ENCODE measurements around the gene HSPG2.

The HSPG2 gene

DNA sequence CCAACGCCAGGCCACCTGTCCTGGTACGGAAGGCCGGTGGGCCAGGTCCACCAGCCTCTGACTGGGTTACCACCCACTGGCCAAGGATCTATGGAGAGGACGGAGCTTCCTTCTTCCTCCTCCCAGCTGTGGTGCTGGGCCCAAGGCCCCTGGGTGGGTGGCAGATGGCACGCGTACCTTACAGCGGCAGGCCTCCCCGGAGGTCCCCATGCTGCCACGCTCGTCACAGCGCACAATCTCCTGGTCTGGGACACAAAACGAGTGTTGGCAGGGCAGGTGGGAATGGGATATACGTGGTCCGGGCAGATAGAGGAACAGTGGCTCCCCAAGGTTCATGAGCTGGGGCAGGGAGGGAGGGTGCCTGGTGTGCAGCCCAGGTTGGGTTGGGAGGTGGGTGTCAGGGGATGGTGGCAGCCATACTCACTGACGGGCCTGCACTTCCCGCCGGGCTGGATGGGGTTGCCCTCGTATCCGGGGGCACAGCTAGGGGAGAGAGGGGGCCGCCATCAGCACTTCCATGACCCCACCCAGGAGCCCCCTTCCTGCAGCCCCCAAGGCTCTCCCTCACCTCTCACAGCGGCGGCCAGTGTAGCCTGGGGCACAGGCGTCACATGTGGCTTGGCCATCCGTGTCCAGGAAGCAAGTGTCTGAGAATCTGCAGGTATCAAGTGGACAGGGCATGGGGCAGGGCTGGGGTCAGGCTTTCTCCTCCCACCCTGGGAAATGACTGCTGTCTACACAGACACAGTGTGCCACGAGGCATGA, 58.9 kb downstream of the HSPG2 start:
- no peak for DNase-seq

DNA sequence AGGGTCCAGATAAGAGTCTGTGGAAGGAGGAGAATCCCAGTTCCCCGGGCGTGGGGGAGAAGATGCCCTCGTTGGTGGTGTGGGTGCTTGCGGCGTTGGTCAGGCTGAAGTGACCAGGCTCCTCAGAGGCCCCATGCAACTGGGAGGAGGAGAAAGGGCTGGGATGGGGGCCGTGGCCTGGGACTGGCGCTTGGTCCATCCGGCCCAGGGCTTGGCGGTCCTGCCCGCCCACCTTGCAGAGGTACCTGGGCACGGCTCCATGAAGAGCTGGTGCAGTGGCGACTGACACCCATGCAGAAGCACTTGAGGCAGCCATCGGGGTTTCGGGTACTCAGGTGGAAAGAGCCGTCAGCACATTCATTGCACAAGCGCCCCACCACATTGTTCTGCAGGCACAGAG, 60.8 kb downstream of the HSPG2 start:
- no peak for DNase-seq

DNA sequence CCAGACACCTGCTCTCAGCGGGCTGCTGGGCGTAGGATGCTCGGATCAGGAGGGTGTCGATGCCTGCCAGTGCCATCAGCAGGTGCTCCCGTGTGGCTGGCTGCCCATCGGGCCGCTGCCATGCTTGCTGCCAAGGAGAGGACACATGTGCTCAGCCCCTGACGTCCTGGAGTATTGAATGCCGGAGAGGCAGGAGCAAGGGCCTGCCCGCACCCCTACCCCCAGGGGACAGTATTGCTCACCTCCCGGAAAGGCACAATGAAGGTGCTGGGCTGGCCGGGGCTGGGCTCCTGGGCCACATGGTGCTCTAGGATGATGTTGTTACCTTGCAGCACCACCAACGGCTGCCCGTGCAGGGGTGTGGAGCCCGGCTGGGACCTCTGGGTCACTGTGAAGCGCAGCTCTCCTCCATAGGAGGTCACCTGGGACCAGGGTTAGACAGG, 61.5 kb downstream of the HSPG2 start:
- no peak for DNase-seq

DNA sequence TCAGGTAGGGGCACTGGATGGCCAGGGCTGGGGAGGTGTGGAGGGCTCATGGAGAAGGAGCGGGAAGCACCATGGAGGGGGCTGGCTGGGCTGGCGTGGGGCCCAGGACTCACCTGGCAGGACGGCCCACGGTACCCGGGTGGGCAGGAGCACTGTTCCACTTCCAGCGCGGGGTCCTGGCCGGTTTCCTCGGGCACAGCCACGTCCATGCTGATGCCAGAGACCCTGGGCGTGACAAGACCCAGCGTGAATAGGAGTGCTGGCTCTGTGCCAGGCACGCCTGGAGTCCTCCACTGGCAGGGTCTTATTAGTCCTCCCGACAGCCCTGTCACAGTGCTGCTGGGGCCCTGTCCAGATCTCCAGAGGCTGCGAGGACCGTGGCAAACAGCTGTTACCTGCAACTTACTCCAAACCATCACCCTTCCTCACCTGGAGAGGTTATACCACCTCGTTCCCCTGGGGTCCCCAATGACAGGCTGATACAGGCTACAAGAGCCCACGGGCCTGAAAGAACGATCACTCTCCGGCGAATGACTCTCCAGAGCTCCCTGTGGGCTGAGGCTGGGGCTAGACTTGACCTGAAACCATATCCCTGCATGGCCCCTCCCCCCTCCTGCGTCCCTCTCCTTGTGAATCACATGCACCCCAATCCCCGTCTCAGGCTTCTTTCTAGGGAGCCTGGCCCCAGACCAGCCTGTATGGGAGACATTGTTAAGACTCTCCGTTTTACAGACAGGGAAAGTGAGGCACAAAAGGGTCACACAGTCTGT, 62.1 kb downstream of the HSPG2 start:
- no peak for DNase-seq

DNA sequence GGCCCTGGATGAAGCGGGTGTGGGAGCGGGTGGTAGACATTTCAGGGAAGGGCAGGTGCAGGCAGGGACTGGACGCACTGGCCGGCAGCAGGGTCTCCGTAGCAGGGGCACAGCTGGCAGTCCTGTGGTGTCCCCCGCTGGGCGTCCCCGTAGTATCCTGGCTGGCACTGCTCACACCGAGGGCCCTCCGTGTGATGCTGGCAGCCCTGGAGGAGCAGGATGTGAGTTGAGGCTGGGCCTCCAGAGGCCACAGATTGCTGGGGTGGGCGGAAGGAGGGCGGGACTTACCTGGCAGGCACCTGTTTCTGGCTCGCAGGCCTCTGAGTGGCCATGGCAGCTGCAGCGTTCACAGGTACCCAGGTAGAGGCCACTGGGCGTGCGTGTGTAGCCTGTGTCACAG, 62.8 kb downstream of the HSPG2 start:
- DNase-seq: no peak

DNA sequence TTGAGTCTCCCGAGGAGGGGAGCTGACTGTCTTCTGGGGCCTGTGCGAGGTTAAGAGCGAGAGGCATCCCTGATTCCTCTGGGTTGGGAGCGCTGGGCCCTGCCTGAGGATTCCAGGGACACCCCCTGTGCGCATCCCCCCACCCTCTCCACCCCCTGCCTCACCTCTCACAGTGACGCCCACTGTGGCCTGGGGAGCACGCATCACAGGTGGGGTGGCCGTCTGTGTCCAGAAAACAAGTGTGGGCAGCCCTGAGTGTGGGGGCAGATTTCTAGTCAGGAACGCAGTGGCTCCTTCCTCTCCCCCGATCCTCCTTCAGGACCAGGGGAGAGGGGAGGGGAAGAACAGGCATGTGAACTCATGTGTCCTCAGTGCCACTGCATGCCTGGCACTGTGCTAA, 63.3 kb downstream of the HSPG2 start:
- DNase-seq: no peak

DNA sequence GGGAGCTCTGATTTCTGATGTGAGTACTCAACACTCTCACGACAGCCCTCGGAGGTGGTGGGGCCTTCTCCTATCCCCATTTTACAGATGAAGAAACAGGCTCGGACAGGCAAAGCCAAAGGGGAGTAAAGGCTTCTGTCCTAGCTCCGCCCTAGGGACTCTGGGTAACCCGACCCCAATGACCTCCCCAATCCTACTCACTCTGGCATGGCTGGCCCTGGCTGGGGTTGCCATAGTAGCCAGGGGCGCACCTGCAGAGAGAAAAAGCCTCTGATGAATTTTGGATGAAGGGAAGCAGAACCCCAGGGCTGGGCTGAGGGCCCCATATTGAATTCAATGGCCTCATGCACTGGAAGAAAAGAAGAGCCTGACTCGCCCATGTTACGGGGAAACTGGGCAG, 63.9 kb downstream of the HSPG2 start:
- no peak for DNase-seq

DNA sequence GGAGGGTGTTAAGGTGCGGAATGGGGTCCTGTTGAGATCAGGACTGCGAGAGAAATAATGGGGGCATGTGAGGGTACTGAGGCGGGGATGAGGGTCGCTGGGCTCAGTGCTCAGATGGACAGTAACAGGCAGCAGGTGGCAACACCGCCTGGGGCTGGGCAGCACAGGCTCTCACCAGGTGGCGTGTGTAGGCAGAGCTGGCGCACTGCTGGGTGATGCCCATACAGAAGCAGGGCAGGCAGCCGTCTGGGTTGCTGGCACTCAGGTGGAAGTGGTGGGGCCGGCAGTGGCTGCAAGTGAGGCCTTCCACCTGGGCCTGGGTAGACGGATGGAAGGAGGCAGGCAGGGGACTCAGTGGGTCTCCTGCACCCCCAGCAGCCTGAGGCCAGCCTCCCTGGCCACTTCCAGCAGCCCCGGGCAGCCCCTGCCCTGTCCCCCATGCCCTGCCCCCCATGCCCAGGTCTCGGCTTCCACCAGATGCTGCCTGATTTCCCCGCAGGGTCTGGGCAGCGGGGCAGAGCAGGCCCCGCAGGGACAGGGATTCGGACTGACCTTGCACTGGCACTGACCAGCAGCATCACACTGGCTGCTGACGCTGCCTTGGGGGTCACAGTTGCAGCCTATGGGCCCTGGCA, 64.5 kb downstream of the HSPG2 start:
- no peak for DNase-seq

DNA sequence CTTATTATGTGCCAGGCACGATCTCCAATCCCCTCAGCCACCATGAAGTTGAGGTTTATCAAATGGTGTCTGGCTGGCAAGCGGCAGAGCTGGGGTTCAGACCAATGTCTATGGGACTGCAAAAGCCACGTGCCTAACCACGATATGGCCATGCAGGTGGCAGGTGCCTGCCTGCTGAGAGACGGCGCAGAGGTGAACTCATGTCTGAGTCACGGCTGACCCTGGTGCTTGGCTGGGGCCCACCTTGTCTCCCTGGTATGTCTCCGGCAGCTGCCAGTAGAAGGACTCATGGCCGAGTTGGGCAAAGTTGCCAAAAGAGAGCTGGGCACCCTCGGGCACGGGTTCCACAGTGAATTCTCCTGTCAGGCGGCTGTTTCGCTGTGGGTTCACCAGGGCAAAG, 65.2 kb downstream of the HSPG2 start:
- no peak for DNase-seq

DNA sequence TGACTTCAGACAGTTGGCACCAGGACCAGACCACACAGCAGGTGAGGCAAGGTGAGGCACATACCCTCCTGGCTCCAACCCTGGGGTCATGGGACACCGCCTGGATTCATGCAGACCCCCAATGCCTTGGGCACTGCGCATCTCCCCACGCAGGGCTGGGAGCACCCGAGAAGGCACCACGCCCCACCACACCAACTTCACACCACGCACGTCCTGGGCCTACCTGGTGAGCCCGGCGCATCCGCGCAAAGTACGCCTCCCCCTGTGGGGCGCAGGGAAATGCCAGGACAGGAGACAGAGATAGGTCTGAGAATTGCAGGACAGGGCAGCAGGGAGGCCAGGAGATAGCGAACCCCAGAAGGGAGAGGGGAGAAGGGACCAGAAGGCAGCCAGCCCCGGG, 66.5 kb downstream of the HSPG2 start:
- DNase-seq: no peak

DNA sequence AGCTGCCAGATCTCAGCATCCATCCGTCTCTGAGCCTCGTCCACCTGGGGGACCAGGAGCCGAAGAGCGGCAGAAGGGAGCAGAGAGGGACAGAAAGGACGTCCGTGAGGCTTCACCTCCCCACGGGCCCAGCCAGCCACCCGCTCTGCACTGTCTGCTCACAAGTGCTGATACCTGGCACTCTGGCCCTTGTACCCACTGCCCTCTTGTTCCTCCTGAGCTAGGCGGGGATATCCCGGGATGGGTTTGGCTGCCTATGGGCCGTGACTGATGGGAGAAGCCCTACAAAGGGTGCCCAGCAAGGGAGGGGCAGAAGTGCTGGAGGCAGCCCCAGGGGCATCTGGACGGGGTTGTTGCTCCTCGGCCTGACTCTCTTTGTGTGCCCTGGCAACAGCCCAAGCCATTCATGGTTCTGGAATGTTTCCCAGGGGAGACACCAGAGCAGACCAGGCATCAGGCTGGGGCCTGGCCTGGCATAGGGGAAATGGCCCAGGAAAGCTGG, 67.4 kb downstream of the HSPG2 start:
- DNase-seq: no peak

DNA sequence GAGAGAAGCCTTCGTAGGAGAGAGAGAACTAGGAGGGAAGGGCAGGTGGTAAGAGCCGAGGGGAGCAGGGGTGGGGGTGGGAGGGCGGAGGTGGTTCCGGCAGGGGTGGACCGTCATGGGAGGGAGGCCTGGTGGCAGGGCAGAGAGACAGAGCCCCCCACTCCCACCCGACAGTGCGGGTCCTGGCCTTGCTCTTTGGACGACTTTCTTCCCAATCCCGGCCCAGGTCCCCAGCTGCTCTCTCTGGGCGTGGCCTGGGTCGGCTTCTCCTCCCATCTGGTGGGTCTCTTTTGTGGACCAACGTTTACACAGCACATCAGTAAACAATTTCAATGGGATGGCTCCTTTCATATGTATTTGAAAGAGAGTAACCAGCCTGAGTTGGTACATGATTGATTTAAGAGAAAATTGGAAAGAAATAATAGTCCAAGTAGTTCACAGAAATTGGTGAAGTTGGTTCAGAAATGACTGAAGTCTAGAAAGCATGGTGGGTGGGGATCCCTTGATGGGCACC, 68.1 kb downstream of the HSPG2 start:
- no peak for DNase-seq

DNA sequence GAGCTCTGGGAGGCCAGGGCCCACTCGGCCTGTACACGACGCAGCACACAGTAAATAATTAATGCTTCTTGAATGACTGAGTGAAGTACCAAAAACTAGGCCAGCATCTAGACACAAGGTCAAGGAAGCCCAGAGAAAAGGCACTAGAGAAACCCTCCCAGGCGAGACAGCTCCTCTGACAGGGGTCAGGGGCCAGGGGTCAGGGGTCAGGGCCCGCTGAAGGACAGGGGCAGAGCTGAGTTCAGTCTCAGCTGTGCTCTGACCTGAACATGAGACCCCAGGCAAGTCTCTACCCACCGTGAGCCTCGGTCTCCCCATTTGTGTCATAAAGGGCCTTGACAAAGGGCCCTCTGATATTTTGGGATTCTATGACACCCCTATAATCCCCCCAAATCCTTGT, 68.6 kb downstream of the HSPG2 start:
- no peak for DNase-seq

DNA sequence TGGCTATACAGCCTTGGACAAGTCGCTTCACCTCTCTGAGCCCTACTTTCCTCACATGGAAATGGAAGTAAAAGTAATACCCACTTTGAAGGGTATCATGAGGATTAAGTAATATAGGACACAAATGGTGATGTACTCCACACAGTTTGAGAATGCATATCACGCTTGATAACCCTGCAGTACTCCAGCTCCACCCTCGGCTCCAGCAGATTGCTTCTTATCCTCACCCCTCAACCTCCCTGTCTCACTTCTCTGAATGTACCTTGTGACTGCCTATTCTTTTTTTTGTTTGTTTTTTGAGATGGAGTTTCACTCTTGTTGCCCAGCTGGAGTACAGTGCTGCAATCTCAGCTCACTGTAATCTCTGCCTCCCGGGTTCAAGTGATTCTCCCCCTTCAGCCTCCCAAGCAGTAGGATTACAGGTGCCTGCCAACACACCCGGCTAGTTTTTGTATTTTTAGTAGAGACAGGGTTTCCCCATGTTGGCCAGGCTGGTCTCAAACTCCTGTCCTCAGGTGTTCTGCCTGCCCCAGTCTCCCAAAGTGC, 69.6 kb downstream of the HSPG2 start:
- no peak for DNase-seq

DNA sequence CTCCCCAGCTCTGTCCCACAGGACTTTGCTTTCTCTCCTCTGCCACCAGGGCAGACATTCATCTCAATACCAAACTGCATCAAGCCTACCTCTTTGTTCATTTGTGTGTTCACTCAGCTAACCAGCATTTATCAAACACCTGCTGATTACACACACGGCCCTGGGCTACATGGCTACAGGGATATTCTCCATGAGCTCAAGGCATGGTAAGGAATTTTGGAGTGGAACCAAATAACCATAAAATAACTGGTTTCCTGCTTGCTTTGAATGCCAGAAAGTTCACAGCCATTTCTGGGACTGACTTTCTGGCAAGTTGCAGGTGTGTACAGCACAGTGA, 70.4 kb downstream of the HSPG2 start:
- DNase-seq: no peak

DNA sequence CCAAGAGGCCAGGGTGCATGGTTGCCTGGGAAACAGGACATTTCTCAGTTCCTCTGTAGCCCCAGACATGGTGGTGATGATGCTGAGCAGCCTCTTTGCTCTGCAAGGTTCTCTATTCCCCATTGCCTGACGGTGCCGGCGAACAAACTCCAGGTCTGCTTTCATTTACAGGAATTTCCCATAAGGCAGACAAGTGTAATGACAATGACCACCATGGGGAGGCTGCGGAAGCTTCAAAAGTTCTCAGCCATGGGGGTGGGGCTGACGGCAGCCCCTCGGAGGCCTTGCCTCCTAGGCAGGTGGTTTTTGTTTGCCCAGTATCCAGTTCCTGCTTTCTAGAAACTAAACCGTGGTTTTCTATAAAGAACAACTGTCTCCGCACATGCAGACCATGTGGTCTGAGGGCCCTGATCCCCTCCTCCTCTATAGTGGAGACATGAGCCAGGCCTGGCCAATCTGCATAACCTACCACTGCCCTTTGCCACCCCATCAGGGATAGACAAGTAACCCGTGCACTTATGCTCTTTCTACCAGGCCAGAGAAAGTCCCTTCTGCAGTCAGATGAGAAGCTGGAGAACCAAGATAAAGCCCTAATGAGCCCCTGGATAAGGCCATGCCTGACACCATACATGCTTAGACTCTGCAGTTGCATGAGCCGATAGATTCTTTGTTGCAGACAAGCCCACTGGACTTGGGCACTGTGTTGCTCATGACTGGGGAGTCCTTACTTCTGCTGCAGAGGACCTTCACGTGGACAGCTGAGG, 71.0 kb downstream of the HSPG2 start:
- DNase-seq: no peak

DNA sequence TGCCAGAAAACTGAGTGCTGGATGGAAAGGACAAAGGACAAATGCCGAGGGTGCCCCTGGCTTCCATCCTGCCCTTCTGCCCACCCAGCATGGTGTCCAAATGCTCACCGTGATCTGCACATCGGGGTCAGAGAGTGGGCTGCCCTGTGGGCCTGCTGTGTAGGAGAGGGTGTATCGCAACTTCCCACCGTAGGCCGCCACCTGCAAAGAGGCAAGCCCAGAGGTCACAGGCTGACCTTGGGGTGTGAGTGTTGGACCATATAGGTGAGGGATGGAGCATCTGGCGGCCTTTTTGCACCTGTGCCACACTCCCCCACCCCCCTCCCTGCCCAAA, 71.5 kb downstream of the HSPG2 start:
- no peak for DNase-seq

DNA sequence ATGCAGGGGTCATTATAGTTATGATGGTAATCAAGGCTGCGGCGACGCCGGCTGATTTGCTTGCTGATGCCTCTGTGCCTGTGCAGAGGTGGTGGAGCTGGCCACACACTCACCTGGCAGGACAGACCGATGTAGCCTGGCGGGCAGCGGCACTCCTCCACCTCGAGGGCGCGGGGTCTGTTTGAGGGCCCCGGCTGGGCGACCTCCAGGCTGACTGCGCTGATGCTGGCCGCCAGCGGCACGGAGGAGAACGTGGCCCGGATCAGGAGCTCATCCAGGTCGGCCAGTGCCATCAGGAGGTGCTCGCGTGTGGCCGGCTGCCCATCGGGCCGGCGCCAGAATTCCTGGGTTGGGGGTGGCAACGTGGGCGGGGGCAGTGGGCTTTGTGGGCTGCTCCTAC, 72.4 kb downstream of the HSPG2 start:
- DNase-seq: no peak

DNA sequence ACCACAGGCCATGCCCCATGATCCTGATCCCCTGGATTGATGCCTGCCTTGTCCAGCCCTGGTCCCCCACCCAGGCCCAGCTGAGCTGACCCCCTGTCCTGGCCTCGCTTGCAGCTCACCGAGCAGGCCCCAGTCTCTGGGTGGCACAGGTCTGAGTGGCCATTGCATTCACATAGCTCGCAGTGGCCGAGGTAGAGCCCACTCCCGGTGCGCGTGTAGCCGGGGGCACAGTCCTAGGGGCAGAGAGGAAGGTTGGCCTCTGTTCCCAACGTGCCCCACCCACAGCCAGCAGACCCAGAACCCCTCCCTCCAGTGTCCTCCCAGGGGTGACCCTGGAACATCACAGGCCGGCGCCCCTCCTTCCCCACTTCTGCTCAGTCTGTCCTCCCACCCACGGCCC, 73.1 kb downstream of the HSPG2 start:
- no peak for DNase-seq

DNA sequence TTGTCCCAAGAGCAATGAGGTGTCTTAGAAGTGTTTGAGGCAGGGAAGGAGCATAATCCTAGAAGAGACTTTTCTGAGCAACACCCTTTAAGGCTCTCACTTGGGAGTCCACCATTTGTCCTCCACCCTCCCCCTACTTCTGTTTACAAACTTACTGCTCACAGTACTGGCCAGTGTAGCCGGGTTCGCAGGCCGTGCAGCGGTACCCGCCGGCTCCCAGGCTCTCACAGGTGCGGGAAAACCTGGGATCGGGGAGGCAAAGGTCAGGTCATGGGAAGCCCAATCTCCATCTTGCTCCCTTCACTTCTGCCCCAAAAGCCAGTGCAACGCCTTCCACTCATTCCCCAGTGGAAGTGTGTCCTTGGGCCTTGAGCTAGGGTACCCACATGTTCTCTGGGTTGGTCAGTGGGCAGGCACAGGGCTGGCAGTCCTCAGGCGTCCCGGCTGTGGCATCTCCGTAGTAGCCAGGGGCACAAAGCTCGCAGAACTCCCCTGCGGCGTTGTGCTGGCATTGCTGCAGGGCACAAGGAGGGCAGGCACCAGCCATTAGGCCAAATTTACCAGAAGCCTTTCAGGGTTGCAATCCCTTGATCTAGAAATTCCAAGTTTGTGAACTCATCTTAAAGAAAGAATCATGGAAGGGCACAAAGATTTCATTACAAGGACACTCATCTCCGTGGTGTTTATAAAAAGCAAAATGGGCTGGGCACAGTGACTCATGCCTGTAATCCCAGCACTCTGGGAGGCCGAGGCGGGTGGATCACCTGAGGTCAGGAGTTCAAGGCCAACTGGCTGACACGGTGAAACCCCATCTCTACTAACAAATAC, 75.3 kb downstream of the HSPG2 start:
- no peak for DNase-seq

DNA sequence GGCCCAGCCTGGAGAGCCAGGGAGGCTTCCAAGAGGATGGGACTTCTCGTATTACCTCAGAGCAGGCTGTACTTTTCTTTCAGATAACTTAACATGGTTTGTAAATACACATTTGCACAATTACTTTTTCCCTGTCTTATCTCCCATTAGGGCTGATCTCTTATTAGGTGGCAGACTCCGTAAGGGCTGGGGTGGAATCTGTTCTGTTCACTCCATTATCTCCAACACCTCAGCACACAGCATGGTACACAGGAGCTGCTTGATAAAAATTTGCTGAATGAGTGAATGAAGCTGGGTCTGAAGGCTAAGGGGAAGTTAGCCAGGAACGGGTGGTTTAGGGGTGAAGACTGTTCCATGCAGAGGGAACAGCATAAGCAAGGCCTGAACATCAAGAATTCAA, 76.1 kb downstream of the HSPG2 start:
- DNase-seq: no peak

DNA sequence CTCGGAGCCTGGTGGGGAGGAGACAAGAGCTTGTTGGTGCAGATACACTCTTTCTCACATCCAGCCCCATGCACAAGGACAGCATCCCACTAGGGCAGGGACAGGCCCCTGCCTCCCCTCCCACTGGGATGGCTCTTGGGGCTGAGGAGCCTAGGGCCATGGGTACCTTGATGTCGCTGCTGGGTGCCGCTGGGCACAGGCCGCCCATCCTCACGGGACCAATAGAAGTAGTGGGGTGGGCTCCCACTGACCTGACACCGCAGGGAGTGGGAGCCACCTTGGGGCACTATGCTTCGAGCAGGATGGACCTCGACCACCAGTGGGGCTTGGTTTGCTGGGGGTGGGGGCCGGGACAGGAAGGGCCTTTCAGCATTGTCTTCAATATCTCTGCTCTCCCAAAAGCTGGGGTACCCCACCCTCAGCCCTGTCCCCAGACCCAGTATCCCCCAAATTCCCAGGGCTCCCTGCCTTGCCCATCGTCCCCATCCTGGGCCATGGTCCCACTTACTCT, 77.4 kb downstream of the HSPG2 start:
- no peak for DNase-seq

Measured in NCI-H1930 (cell line).